DOHH2 (cell line): ENCODE results near the gene ITPK1.

Experiments used
- EZH2phosphoT487 ChIP-seq: fragments of 200-600 bp; sonication (generic); IDR thresholded peaks from 2 replicates; pipeline ENCODE4 v1.6.1; 2017; ENCODE audit warnings: borderline replicate concordance, mild to moderate bottlenecking, antibody characterized with exemption, low read length, moderate library complexity, mixed read lengths
- TF ChIP-seq, protein P1 (sequence below): fragments of 200-600 bp; sonication (generic); IDR thresholded peaks from one replicate; pipeline ENCODE4 v1.5.1; 2014; ENCODE audit warnings: antibody characterized with exemption, mild to moderate bottlenecking, low read depth, low read length; ENCODE audit not compliant: poor library complexity, severe bottlenecking

DNA sequence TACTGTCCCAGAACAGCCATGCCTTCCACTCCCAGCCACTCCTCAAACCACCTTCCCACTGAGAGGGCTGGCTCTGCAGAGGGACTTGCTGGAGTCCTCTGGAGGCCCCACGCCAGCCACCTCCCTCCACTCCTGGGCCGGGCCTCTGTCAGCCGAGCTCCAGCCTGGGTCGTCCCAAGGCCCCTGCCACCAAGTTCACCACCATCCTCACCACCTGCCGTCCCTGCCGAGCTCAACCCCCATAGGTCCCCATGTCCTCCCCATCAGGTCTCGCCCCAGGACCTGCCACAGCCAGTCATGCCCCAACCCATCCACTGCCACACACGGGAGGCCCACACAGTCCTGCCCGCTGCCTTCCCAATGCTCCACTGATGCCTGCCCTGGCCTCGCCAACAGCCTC, 39.0 kb downstream of the ITPK1 start:
- no peak for TF ChIP-seq EZH2phosphoT487
- TF ChIP-seq, protein P1, sequence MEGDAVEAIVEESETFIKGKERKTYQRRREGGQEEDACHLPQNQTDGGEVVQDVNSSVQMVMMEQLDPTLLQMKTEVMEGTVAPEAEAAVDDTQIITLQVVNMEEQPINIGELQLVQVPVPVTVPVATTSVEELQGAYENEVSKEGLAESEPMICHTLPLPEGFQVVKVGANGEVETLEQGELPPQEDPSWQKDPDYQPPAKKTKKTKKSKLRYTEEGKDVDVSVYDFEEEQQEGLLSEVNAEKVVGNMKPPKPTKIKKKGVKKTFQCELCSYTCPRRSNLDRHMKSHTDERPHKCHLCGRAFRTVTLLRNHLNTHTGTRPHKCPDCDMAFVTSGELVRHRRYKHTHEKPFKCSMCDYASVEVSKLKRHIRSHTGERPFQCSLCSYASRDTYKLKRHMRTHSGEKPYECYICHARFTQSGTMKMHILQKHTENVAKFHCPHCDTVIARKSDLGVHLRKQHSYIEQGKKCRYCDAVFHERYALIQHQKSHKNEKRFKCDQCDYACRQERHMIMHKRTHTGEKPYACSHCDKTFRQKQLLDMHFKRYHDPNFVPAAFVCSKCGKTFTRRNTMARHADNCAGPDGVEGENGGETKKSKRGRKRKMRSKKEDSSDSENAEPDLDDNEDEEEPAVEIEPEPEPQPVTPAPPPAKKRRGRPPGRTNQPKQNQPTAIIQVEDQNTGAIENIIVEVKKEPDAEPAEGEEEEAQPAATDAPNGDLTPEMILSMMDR, result no peak
